Neutrophil (primary cell): Measurements from ENCODE around the gene TMEM242.

Experiments used
- H3K27ac ChIP-seq: fragments of 200-600 bp; sonication (generic); 2 replicates; pipeline ENCODE4 v1.5.1; 2016; ENCODE audit warnings: mild to moderate bottlenecking, moderate library complexity
- H3K27me3 ChIP-seq: fragments of 200-600 bp; sonication (generic); 2 replicates; pipeline ENCODE4 v1.6.0; 2016; ENCODE audit warnings: mild to moderate bottlenecking
- H3K36me3 ChIP-seq: fragments of 200-600 bp; sonication (generic); 2 replicates; pipeline ENCODE4 v1.5.1; 2017
- H3K4me1 ChIP-seq, 2 experiments: fragments of 200-600 bp in 1 of 2; sonication (generic) in 1 of 2; 1 replicate in 1 of 2; 2 replicates in 1 of 2; pipeline versions ENCODE4 v1.5.1 to v1.6.1; 2013 to 2016; ENCODE audit warnings: low read depth in 1 of 2, low read length in 1 of 2, mild to moderate bottlenecking in 1 of 2, moderate library complexity in 1 of 2; ENCODE audit not compliant: control insufficient read depth in 1 of 2, insufficient read depth in 1 of 2
- H3K4me3 ChIP-seq, 2 experiments: fragments of 200-600 bp in 1 of 2; sonication (generic) in 1 of 2; 1 replicate in 1 of 2; 2 replicates in 1 of 2; pipeline ENCODE4 v1.5.1; 2013 to 2016; ENCODE audit warnings: low read depth in 1 of 2, low read length in 1 of 2, mild to moderate bottlenecking in 1 of 2, moderate library complexity in 1 of 2
- H3K9me3 ChIP-seq: fragments of 200-600 bp; sonication (generic); 2 replicates; pipeline ENCODE4 v1.5.1; 2016
- CTCF ChIP-seq: fragments of 200-600 bp; sonication (generic); IDR thresholded peaks from 2 replicates; pipeline ENCODE4 v1.5.1; 2016; ENCODE audit warnings: antibody characterized with exemption

Gene TMEM242

GRCh38 chr6:157282284-157282683 lies 41.0 kb downstream of the TMEM242 start:
- Histone ChIP-seq H3K27me3 (no peaks in the 10 kb centered on the region), H3K4me1 (no peaks in the 10 kb centered on the region), H3K27ac (no peak overlapping the region), H3K36me3 (no peaks in the 10 kb centered on the region), H3K4me3 (no peak overlapping the region), H3K9me3 (no peaks in the 10 kb centered on the region)
- TF ChIP-seq CTCF: no peak

GRCh38 chr6:157281570-157281969 lies 41.7 kb downstream of the TMEM242 start:
- Histone ChIP-seq H3K27me3 (peaks cover 3% of the 10 kb centered on the region), H3K36me3 (no peaks in the 10 kb centered on the region), H3K27ac (no peak overlapping the region), H3K4me3 (no peak overlapping the region), H3K9me3 (no peaks in the 10 kb centered on the region), H3K4me1 (no peaks in the 10 kb centered on the region)
- no peak for TF ChIP-seq CTCF

GRCh38 chr6:157280947-157281346 lies 42.4 kb downstream of the TMEM242 start:
- no peaks in the 10 kb centered on the region for H3K9me3 ChIP-seq
- H3K27me3 ChIP-seq: peaks cover 10% of the 10 kb centered on the region
- no peak overlapping the region for H3K4me3 ChIP-seq
- no peaks in the 10 kb centered on the region for H3K4me1 ChIP-seq
- TF ChIP-seq CTCF: no peak
- no peaks in the 10 kb centered on the region for H3K36me3 ChIP-seq
- H3K27ac ChIP-seq: no peak overlapping the region

GRCh38 chr6:157280157-157280556 lies 43.2 kb downstream of the TMEM242 start:
- Histone ChIP-seq H3K9me3 (no peaks in the 10 kb centered on the region), H3K27ac (no peak overlapping the region), H3K4me1 (peaks cover 1 to 2% of the 10 kb centered on the region in 2 experiments), H3K4me3 (no peak overlapping the region), H3K36me3 (no peaks in the 10 kb centered on the region), H3K27me3 (peaks cover 17% of the 10 kb centered on the region)
- no peak for TF ChIP-seq CTCF

DNA sequence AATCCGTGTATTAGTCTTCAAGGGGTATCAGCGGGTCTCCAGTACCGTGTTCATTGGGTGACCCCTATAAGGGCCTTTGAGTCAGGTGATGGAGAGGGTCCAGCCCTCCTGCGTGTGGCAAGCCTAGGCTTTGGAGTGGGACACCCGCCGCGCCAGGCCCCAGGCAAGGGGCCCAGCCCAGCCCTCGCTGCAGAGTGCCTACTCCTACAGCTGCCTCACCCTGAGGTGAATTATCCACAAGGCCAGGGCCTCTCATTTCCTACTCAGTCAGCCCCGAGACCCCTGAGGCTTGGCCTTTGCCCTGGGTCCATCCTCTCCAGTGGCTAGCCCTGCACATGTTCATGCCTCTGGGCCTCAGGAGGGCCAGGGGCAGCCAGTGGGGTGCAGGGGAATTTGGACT lies 45.1 kb downstream of the TMEM242 start:
- TF ChIP-seq CTCF: no peak
- Histone ChIP-seq H3K27me3 (peaks cover 34% of the 10 kb centered on the region), H3K36me3 (no peaks in the 10 kb centered on the region), H3K27ac (no peak overlapping the region), H3K9me3 (no peaks in the 10 kb centered on the region), H3K4me3 (no peak overlapping the region), H3K4me1 (peaks cover 13 to 16% of the 10 kb centered on the region in 2 experiments)

DNA sequence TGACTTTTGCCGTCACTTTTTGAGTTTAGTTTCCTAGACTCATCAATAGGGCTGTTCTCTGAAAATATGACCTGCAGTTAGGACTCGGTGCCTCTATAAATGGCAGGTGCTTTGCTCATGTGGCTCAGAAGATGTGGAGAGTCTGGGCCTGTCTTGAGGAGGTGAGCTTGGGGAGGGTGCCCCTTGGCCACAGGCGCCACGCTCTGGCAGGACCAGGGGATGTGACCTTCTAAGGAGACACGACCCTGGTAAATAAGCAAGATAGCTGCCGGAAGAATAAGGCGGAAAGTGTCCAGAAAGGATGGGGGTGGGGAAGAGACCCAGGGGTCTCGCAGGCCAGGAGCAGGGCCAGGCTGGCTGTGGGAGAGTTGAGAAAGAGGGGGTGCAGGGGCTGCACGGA lies 46.6 kb downstream of the TMEM242 start:
- no peak overlapping the region for H3K27ac ChIP-seq
- H3K9me3 ChIP-seq: no peaks in the 10 kb centered on the region
- H3K4me1 ChIP-seq: peaks cover 13 to 16% of the 10 kb centered on the region in 2 experiments
- H3K4me3 ChIP-seq: no peak overlapping the region
- no peak for TF ChIP-seq CTCF
- peaks cover 49% of the 10 kb centered on the region for H3K27me3 ChIP-seq
- no peaks in the 10 kb centered on the region for H3K36me3 ChIP-seq
